GM20000 (cell line): Measurements from ENCODE around the gene DLX3.

Experiments used
- DNase-seq: peaks from one replicate; pipeline ENCODE4 v3.0.0; 2012; ENCODE audit warnings: low spot score
- CTCF ChIP-seq: IDR thresholded peaks from 2 replicates; pipeline ENCODE4 v1.5.1; 2012; ENCODE audit warnings: mild to moderate bottlenecking, control low read depth; ENCODE audit errors: extremely low read depth, missing control alignments

The DLX3 gene

DNA sequence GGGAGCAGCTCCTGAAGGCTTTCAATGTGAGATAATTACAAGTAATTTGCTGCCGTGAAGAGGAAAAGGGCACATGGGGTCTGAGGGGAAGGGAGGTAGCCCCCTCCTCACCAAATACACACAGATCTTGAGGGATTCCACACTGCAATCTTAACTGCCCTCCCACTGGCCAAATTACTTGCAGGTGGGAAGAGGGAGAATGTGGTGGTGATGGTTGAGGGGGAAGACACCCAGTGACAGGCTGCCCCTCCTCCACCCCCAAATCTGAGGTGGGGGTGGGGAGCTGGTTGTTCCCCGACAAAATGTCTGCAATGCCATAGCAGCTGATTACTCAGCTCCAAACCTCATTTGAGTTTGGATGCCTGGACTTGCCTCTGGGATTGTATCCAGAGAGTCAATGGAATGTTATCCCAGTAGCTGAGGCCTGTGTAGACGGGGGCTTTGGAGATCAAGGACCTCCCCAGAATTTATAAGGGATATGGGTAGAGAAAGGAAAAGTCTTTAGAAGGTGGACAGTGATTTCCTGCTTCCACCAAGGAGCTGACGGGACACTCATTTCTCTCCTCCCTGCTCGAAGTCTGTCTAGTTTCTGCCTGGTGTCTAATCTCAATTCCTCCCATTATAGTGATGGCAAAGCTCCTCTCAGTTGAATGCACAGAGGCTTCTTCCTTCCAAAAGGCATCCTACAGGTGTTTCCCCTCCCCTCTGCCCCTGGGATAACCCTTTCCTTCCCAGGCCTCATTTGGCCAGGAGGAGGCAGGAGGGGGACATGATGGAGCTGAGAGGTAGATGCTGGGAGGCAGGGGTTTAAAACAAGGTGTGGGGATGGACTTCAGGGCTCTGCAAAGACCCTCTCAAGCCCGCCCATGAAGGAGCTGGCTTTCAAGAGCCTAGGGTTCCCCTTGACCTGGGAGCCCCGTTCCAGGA is 17.3 kb downstream of the DLX3 start:
- TF ChIP-seq CTCF = no peak
- no peak for DNase-seq

- no peak for DNase-seq
- TF ChIP-seq CTCF = no peak
Observed at GRCh38 chr17:49976828-49977202, 18.2 kb downstream of the DLX3 start.

DNA sequence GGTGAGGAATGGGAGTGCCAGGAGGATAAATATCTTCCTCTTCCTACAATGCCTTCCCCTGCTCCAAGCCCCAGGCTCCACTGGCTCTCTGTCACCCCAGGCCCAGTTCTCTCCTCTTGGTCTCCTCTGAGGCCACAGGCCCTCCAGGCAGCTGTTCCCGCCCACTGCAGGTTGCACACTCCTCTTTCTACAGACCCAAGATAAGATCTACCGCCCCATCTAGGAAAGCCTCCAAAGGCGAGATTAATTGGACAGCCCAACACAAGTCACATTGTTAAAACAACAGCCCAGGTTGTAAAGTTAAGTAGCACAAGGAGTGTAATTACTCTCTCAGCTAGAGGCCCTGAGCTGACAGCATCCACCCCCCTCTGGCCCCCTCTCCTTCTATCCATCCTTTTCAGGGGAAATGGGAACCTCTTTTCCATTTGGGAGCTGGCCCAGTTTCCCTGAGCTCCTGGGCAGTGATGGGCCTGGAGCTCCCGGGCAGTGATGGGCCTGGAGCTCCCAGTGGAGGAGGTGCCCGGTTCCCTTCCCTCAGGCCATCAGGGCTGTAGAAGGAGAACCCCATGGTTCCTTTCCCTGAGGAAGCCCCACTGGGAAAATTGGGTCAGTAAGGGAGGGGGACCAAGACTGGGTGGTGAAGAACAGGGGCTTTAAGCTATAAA is 18.7 kb downstream of the DLX3 start:
- no peak for TF ChIP-seq CTCF
- DNase-seq = no peak

DNA sequence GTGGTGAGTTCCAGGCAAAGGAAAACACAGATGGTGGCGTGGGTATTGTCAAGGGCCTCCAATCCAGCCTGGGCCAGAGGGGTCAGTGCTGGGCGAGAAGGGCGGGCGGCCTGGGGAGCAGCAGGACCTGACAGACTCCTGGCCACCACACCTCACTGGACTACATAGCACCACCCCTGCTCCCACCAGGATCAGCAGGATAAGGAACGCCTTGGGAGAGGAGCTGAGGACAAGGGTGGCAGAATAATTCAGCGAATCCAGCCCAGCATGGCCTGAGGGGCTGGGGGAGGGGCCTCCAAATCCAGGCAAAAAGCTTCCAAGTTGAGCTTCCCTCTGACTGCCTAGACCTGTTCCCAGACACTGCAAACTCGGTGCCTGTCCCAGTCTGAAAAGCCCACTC is 19.5 kb downstream of the DLX3 start:
- DNase-seq = no peak
- no peak for TF ChIP-seq CTCF

DNA sequence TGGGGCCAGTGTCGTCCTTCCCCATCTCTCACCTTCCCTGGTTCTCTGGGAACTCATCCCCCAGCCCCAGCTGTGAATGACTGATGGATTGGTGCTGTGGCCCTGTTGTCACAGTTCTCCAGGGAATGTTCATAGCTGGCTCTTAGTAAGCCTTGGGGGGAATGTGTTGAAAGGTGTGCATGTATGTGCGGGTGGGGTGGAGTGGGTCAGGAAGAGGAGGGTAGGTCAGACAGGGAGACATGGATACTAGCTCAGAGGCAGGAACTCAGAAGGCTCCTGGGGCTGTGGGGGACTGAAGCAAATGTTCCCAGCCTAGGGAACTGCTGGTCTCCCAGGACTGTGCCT is 21.8 kb downstream of the DLX3 start:
- no peak for TF ChIP-seq CTCF
- no peak for DNase-seq

DNA sequence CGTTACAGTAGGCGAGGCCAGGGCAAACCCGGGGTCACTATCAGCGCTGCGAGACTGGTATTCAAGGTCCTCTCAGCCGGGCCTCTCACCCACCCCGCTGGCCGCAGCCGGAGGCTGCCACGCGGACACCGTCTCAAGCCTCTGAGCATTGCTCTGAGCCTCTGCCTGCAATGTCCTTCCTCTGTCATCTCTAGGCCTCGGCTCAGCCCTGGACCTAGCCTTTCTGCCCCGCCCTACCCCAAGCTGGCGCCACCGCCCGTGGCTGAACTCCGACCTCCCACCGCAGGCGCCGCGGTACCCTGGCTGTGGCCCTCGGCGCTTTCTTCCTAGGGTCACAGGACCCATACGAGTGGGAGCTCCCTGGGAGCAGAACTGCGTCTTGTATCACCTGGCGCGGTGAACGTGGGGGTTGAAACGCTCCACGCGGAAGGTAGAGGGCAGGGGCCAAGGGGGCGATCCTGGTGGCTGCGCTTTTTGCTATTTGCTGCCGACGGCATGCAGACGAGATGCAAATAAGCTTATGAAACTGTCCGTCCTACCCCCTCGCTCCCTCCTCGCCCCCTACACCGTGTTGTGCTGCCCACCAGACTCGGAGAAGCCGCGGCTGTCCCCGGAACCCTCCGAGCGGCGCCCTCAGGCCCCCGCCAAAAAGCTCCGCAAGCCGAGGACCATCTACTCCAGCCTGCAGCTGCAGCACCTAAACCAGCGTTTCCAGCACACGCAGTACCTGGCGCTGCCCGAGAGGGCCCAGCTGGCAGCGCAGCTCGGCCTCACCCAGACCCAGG is 22.3 kb downstream of the DLX3 start:
- no peak for TF ChIP-seq CTCF
- DNase-seq = no peak
